ENCODE measurements around the gene CDHR4.
"Not testable (repeated sequence)": the region's sequence is repeated elsewhere in the genome, so short reads cannot be mapped to it uniquely, and the experiment has no call there.

CDHR4 gene, protein sequence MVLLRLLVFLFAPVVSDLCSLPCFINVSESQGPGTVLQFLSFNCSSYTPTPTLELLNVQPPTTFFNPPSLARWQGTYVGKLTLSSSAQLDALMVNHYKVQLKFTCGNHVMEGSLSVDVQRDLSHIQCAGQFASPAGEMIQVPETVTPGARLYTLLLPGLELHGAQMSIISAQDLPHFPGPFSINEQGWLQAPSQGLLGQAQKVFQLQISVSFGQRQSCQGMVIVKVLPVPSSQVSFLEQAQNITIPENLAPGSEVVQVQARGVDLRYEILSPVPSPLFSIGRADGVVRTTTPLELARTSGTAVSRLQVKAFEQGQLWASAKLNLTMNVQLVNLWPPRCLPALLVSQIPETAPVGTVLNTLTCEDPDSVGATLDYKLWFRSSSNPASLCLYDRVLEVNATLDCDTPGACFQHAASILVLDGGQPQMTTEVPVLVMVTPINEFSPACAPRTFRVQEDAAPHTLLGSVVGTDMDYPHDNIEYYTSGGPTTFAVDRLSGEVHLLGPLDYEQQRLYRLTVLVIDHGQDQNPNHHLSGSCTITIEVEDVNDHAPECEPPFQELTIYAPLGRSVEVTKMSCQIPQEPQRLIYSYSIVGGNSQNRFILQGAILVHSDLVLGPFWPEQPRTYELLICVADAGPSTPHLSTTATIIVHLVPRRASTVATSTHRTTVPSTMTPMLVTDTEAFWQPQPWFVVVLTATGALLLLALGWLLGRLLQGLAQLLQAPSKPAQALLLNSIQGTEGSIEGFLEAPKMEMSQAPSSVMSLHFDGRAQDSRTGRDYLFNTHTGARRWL

DNA sequence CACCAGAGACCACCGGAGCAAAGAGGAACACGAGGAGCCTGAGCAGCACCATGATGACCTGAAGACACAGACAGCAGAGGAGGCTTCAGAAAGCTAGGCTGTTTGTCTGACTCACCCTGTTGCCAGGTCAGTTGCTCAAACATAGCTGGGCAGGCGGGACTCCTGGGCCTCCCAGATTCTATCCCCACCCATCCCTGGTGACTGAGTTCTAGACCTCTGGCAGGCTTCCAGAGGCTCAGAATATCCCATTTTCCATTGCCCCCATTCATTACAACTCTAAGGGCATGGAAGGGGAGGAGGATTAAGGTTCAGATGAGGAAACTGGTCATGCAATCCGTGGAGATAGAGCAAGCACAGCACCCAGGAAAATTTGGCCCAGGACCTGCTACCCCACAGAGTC, at the start of gene CDHR4:
Gene CDHR4, minus strand, starts transcription at position 113 of the 400 bp plus-strand sequence. Its CDS starts 61 bp downstream, at position 52.
- no peak for DNase-seq

DNA sequence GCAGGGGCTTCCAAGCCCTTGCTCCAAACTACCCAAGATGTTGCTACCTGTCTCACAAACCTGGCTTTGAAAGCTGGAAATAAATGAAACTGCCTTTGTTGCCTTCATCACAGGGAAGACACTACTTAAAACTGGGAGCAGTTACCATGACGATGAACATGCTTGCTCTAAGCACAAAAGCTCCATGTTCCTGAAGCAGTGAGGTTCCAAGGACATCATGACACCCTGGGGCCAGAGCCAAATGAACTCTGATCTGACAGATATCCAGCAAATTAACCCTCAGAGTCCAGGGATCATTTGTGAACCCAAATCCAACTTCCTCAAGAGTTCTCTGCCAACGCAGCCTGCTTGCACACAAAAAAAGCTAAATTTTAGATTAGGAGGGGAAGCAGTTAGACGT, 46.0 kb upstream of the CDHR4 start:
- no peak for DNase-seq

DNA sequence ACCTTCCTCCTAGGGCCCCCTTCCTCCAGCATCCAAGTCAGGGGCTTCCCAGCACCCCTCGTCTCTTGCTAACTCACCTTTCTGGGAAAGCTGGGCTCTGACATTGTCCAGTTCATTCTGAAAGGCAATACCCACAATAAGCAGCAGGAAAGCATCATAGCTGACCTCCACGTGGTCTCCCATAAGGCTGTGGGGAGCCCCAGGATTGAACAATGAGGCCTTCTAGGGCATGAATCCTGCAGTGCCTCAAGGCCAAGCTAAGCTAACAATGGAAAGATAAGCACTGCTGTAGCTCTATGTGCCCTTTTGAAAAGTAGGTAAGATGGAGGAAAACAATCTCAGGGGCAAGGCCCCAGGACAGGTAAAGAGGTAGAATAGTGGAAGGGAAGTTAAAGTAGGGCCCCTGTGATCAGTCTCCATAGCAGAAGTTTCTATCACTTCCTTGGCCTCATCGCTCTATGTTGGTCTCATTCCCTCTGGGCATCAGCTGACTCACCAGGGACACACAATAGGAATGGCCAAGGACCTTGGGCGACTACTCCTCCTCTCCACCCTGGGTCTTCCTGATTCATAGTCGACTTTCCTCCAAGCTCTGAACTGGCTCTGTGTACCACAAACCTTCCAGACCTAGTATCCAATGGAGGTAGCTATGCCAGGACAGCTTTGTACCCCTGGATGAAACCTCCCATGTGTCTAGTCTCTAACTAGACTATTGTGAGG, 45.0 kb upstream of the CDHR4 start:
- no peak for DNase-seq

DNA sequence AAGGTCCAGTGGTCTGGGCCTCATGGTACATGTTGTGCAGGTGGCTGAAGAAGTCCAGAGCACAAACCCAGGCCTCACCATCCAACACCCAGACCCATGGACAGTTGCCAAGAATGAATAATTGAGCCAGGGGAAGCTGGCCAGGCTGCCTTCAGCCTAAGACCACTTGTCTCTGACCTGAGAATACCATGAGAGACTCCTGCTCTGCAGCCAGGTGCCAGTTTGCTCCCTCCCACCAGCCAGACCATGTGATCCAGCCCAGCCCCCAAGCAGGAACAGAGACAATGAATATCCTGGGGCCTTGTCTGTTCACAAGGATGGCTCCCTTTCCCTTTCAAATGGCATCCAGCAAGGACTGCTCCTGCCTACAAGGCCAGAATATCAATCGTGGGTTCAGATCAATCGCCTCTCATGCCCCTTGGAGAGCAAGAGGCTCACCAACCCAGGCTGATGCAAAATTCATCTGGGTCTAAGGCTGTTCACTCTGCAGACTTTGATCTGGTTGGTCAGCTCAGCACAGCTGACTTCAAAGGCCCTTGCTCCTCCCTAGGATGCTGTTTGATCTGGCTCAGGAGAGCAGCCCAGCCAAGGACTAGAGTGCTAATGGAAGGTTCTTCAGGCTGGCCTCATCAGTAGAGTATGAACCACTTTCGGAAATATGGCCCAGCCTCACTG, 43.3 kb upstream of the CDHR4 start:
- no peak for DNase-seq

DNA sequence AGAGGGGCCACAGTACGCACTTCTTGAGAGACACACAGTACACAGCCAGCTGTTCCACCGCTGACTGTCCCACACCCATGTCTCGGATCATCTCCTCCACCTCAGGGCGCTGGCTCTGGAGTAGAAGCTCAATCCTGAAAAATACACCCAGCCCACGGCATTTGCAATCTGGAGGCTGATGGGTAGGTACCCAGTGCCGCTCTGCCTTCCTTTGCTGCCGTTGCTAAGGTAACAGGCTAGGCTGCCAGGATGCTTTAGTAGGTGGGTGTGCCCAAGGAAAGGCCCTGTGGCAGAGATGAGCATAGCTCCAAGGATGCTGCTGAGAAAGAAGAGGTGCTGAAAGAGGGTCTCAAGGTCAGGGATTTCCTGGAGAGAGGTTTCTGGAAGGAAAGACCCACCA, 42.1 kb upstream of the CDHR4 start:
- no peak for DNase-seq

DNA sequence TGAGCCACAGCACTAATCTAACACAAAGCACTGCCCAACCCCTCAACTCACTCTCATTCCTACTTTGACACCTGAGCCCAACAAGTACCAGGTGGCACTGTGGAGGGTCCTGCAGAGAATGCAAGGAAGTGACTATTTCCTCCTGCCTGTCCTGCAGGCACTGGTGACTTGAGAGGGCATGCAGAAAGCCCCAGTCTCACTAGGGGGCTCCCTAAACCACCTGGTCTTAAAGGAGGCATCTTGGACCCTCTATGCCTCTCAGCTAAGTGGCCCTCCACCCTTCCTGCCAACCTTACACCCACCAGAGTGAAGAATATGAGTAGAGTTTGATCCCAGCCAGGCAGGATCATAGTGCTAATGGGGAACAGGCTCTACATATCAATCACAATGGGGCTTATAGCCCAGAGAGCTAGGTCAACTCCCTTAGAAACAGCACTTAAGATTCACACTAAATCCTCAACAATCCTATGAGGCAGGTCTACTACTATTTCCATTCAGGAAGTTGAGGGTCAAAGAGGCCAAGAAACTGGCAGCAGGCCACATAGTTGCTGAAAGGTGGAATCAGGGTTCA, 41.5 kb upstream of the CDHR4 start:
- DNase-seq, result peak; percentile 0

DNA sequence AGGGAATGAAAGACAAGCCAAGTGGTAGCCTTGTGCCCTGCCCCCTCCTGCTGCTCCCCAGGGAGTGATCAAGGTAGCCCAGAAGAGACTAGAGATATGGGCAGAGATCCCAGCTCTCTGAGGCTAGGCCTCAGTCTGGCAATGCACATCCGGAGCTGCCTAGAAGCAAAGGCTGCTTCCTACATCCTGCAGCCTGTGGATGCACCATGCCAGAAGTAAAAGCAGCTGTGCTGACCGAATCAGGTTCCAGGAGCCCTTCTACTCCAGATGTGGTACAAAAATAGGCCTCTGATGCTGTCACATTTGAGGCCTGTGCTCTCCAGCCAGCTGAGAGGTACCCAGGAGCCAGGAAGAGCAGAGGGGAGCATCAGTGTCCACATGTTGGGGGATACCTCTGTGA, 40.7 kb upstream of the CDHR4 start:
- no peak for DNase-seq

DNA sequence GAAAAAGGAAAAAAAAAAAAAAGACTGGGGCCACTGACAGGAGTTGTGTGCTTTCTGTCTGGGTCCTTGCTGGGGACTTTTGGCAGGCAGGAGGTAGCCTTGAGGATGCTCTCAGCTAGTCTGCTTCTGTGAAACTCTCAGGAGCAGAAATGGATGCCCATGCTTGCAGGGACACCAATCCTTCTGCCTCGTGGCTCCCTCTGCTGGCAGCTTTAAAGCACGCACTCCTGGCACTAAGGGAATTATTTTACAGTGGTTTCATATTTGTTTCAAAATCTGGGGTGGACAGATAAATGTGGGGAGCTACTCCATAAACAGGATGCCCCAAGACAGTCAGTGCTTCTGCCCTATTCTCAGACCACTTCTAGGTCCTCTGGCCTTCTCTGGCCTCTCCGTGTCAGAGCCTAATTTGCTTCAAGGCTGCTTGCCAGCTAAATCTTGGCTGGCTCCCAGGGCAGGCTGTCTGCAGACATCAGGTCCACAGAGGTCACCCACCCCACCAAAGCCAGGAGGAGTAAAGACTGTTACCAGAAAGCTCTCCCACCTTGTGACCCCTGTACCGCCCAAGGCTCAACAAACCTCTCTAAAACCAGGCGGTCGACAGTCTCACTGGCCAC, 39.6 kb upstream of the CDHR4 start:
- peak; percentile 31 for DNase-seq

DNA sequence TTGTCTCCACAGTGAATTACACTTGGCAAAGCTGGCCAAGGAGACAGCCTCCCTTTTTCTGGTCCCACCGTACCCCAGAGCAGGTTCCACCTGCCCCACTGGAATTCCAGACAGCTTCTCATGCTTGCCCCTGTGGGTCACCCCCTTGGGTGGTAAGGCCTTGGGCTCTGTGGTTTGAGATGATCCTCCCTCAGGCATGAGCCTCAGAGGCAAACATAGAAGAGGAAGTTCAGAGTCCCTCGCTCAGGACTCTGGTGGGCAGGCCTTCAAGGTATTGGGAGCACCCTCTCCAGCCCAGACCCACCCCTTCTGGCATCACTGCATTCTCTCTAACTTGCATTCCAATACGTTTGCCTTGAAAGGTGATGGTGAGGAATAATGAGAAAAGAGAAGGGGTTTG, 31.7 kb upstream of the CDHR4 start:
- DNase-seq, result no peak

DNA sequence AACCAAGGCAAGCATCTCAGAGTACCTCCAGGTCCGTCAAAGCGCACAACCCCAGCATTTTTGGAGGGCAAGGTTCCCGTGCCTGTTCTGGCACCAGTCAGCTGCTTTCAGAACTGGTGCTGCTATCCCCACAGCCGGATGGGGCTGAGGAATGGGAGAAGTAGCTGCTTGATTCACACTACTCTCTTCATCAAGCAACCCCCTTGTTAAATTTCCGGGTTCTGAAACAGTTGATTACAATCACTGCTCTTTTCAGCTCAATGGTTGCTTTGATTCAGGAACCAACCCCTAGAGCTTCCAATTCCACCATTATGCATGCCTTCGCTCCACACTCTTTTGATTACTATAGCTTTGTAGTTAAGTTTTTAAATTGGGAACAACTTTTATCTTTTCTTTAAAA, 26.3 kb upstream of the CDHR4 start:
- no peak for DNase-seq

DNA sequence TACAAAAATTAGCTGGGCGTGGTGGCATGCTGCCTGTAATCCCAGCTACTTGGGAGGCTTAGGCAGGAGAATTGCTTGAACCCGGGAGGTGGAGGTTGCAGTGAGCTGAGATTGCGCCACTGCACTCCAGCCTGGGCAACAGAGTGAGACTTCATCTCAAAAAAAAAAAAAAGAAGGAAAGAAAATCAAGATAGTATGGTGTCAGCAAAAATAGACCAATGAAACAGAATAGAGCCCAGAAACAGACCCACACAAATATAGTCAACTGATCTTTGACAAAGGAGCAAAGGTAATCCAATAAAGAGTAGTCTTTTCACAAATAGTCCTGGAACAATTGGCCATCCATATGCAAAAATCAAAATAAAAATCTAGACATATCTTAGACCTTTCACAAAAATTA, 23.5 kb upstream of the CDHR4 start:
- DNase-seq, result not testable (repeated sequence)

DNA sequence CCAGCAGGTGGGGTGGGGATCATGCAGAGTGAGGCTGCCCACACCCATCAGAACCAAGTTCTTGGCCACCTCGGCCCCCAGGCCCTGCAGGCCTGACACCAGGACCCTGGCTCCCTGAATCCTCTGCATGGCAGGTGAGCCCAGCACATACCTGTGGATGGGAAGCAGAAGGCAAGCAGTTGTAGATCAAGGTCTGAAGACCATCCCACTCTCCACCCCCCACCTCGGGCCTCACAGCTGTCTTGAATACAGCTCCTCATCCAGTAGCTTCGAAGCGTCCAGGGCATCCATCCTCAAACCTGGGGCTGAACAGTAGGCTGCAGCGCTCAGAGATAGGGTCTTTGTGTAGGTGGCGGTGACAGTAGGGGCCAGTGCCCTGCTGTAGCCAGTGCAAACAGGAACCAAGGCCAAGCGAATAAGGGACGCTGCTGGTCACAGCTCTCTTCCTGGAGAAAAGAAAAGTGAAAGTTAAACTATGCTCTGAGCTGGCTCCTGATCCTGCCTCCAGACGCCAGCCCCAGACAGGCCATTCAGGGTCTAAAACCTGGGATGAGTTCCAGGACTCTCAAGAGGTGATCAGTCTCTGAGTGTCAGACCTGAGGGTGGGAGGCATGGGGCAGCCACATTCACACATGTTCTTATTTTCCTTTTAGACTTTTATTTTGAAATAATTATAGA, 14.0 kb upstream of the CDHR4 start, which contains the start of gene UBA7:
Gene UBA7, minus strand, starts transcription at position 457 of the 678 bp plus-strand sequence. Its CDS starts 166 bp downstream, at position 291.
- DNase-seq, result no peak

DNA sequence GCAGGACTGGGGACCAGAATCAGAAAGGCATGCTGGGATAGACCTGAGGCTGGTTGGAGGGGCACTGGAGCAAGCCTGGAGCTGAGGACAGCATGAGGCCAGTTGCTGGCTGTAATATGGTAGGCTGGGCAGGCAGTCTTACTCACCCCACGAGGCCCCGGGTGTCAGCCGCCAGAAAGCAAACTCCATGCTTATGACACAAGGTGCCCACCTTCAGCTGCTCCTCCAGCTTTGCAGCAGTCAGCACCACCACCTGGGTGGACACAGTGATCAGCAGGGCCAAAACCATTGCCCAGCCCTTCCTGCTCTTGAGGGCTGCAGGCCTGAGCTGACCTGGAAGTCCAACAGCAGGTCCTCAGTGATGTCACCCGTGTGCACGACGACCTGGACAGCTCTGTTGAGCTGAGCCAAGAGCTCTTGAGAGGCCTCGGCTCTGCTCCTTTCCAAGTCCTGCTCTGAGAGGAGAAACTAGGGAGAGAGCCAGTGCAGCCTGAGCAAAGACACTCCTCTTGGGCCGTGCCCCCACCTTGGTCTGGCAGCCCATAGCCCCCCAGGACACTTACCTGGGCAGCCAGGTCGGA, 13.3 kb upstream of the CDHR4 start:
- no peak for DNase-seq

DNA sequence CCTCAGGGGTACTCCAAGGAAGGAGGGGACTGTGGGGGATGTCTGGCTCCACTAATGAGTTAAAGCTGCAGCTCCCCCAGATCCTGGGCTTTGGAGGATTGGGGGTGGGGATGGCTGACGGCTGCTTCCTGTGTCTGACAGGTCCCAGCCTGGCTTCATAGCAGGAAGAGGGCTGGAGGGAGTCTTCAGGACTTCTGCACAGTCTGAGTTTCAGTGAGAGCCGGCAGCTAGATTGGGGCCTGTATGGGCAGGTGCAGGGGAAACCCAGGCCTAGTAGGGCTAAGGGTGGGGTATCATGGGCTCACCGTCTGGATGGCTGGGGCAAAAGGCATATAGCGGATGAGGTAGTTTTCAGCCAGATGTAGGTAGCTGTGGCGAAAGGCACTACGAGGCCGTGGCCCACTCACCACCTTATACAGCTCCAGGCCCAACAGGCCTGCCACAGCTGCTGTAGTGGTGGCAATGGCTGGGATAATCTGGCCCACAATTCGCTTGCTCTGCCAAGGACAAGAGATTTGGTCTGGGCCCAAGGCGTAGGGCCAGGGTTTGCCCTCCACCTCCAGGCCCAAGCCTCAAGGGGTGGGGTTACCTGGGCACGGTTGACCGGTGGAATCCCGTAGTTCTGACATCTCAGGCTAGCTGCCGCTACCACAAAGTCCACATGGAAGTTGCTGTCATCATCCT, 7.9 kb upstream of the CDHR4 start:
- DNase-seq, result no peak

DNA sequence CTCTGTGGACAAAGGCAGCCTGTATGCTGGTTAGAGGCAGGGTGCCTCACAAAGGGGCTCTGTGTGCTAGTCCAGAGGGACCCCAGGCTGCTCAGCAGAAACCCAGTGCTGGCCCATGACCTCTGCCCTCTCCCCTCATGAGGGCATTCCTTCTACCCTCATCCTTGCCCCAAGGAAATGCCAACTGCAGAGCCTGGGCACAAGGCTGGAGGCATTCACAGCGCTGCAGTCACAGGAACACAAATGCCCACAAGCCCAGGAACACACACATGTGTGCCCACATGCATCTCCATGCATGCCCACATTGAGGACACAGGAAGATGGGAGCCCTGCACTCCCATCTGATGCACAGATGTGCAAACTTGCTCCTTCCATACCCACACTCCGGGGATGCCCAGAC, 7.2 kb upstream of the CDHR4 start:
- DNase-seq, result no peak

DNA sequence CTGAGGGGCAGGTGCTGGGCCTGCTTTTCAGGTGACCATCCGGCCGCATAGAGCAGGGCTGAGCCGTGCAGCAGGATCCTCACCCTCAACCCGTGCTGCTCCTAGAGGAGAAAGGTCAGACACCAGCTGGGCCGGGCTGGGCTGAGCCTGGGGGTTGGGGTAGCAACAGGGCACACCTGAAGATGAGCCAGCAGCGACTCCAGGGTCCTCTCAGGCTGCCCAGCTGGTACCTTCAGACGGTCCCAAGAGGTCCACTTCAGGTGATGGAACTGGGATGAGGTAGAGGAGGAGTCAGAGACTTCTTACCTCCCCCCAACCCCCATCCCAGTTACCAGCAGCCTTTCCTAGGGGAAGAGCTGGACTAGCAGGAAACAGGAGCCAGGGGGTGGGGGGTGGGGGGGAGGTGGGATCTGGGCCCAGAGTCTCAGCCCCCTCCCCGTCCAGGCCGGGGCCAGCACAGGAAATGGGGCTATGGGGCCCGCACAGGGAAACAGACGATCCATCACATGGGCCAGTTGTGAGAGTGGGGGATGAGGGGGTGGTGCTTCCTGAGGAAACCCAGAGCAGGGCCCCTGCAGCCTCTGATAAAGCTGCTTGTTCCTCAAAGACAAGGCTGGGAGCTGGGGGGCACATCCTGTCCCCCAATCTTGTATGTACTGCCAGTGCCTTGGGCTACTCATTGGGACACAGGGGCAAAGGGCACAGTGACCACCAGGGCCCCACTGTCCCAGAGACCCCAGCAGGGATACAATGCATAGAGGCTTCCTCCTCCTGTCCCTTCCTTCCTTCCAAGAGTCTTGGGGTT, 6.4 kb upstream of the CDHR4 start:
- no peak for DNase-seq

DNA sequence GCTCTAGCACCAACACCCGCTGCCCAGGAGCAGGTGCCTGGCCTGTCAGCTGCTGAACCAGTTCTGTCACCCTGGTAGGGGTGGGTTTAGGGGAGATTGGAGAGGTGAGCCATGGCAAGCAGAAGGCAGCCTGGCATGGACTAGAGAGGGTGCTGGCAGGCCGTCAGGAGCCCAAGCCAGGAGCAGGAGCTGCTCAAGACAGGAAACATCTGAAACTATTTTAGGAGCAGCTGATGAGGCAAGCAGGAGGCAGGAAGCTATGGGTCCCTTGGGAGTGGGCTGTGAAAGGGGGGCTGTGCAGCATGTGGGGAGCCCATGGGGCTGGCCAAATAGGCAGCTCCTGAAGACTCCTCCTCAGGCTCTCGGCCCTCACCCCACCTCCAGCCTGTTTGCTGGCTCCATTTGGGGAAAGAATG, 5.7 kb upstream of the CDHR4 start:
- DNase-seq, result peak; percentile 3

DNA sequence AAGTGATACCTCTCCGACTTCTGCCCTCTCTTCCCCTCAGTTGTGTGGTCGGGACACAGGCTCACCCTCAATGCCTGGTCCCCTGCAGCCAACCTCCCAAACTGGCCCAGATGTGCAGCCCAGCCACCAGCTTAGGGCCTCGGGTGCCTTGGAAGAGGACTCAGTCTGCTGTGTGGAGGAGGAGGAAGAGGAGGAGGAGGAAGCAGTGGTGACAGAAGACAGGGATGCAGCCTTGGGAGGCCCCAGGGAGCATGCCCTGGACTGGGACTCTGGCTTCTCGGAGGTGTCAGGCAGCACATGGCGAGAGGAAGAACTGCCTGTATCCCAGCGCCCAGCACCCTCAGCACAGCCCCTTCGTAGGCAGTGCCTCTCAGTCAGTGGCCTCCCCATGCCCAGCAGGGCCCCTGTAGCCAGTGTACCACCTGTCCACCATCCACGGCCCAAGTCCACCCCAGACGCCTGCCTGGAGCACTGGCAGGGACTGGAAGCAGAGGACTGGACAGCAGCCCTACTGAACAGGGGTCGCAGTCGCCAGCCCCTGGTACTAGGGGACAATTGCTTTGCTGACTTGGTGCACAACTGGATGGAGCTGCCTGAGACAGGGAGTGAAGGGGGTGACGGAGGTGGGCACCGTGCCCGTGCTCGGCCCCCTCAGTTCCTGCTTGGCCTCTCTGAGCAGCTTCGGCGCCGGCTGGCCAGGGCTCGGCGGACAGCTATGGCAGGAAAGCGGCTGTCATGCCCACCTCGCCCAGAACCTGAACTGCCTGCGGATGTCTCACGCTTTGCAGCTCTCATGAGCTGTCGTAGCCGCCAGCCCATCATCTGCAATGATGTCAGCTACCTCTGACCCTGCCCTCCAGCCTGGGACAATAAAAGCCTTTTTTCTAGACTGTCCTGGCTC, 4.7 kb upstream of the CDHR4 start:
- DNase-seq, result no peak

Data from NCI-H1694 treated with DMSO at 0.1 percent for 48 hours (cell line).